GM12891 (cell line): ENCODE measurements around the gene RNF17.

ENCODE experiments used
- PAX5 ChIP-seq: IDR thresholded peaks from 2 replicates; pipeline ENCODE4 v1.6.1; 2011; ENCODE audit warnings: low read length, moderate library complexity, mild to moderate bottlenecking; ENCODE audit not compliant: insufficient read depth, severe bottlenecking
- POLR2A ChIP-seq: IDR thresholded peaks from 2 replicates; pipeline ENCODE4 v1.6.1; 2011; ENCODE audit warnings: low read depth, low read length, control low read depth
- POLR2AphosphoS5 ChIP-seq: IDR thresholded peaks from 2 replicates; pipeline ENCODE4 v1.6.1; 2011; ENCODE audit warnings: low read depth, low read length, control low read depth
- POU2F2 ChIP-seq: IDR thresholded peaks from 2 replicates; pipeline ENCODE4 v1.6.1; 2011; ENCODE audit warnings: low read depth, mild to moderate bottlenecking, control low read depth, low read length, moderate library complexity
- SPI1 ChIP-seq: IDR thresholded peaks from 2 replicates; pipeline ENCODE4 v1.6.1; 2011; ENCODE audit warnings: low read depth, low read length, control low read depth
- TAF1 ChIP-seq: IDR thresholded peaks from 2 replicates; pipeline ENCODE4 v1.6.1; 2011; ENCODE audit warnings: low read depth, low read length, control low read depth

DNA sequence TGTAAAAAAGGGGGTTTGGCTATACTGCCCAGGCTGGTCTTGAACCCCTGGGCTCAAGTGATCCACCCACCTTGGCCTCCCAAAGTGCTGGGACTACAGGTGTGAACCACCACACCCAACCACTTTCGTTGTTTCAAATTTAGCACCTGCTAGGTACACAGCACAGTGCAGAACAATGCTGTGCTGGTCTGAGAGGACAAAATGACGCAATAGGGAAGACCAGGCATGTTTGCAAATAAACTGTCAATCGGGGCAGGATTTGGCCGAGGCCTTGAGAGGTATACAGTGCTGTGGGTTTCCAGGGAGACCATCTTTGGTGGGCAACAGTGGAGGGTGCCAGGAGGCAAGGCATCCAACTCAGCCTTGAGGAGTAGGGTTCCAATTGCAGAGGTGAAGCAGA is 46.8 kb upstream of the RNF17 start:
- TF ChIP-seq POLR2AphosphoS5 (no peak), POLR2A (no peak), TAF1 (no peak), SPI1 (no peak), PAX5 (no peak), POU2F2 (no peak)
